IPS-11a (cell line): Measurements from ENCODE around the gene WNK2.

Experiments
- H3K4me3 ChIP-seq: one replicate; pipeline ENCODE4 v1.5.1; 2013; ENCODE audit warnings: low read depth, low read length, control low read depth

WNK2 gene

DNA sequence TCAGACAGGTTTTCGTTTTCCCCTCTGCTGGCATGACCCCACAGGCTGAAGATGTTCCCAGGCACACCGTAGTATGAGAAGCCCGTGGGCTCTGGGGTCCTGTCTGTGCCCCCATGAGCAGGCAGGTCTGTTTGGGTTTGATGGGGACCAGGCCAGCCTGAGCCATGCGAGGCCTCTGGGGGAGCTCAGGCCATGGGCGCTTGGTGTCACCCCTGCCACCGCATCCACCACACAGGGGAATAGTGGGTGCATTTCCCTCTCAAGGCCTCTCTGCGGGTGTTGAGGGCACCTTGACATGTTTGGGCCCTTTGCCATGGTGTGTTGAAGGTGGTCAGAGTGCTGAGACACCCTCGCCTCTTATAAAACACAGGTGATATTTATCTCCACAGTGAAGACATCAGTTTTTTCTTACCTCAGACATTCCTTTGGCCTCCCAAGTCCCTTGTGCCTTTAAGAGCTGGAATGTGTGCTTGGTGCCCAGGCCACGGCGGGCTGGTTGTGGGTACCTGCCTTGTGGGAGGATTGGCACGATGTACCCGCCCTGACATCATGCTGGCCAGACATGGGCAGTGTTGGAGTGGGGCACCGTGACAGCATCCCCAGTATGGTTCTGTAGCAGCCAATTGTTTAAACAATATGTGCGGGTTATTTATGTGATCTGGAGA lies 68.3 kb downstream of the WNK2 start:
- H3K4me3 ChIP-seq = no peak overlapping the region

DNA sequence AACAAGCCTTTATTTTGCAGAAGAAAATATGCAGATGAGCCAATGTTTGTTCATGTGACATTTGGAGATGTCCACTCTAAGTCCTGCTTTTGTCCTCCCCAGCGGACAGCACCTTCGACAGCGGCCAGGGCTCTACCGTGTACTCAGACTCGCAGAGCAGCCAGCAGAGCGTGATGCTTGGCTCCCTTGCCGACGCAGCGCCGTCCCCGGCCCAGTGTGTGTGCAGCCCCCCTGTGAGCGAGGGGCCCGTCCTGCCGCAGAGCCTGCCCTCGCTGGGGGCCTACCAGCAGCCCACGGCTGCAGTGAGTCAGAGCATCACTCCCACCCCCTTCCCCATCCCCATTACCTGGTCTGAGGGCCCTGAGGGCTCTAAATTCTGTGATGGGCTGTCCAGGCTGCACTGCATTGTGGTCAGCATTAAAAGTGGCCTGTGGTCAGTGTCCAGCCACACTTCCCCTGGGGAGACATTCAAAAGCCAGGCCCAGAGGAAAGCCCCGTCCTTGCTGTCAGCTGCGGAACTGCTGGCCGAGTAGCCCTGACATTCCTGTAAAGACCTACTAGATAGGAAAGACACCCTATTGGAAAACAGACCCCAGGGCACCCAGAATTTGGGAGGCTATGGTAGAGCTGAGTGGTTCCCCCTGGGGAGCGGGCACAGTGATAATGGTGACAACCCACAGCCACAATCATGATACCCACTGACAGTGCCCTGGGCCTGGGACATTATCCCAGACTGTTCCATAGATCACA lies 69.0 kb downstream of the WNK2 start:
- H3K4me3 ChIP-seq = no peak overlapping the region

DNA sequence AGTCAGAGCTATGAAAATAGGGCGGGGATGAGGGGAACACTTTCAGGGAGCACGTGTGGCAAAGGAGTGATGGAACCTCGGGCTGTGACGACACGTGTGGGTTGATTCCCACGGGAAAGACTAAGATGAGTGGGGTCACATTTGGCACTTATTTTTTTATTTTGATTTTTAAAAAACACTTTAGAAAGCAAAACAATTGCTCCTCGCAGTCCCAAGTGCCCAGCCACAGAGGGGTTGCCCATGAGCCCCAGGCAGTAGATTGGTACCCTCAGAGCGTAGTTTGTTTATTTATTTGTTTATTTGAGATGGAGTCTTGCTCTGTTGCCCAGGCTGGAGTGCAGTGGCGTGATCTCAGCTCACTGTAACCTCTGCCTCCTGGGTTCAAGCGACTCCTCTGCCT lies 69.7 kb downstream of the WNK2 start:
- H3K4me3 ChIP-seq = no peak overlapping the region

DNA sequence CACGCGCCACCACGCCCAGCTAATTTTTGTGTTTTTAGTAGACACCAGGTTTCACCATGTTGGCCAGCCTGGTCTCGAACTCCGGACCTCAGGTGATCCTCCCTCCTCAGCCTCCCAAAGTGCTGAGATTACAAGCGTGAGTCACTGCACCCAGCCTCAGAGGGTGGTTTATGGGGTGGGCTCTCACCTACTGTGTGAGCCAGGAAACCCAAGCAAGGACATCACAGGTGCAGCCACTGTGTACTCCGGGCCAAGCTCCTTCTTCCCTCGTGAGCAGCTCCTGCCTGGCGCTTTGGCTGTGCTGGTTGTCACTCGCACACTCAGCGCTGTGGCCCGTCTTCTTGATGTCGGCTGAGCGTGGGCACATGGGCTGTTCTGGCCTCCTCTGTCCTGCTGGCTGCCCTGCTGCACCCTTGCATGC lies 70.1 kb downstream of the WNK2 start:
- no peak overlapping the region for H3K4me3 ChIP-seq

- H3K4me3 ChIP-seq = no peak overlapping the region
These were observed 71.0 kb downstream of the WNK2 start for GRCh38 chr9:93254806-93255493.

DNA sequence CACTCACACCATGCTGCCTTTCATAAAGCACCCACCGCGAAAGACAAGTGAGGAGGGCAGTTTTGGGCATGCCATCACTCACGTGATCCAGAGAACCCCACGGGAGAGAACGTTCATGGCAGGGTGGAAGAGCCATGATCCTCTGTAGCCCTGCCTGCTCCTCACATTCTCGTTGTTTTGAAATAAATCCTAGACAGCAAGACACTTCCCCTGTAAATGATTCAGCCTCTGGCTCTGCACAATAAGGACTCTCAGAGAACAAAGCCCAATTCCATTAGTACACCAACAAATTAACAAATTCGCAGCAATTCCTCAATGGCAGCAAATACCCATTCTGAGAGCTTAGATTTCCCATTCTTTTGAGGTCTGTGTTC lies 71.5 kb downstream of the WNK2 start:
- H3K4me3 ChIP-seq = no peak overlapping the region

GRCh38 chr9:93255994-93256877 lies 72.3 kb downstream of the WNK2 start:
- no peak overlapping the region for H3K4me3 ChIP-seq

DNA sequence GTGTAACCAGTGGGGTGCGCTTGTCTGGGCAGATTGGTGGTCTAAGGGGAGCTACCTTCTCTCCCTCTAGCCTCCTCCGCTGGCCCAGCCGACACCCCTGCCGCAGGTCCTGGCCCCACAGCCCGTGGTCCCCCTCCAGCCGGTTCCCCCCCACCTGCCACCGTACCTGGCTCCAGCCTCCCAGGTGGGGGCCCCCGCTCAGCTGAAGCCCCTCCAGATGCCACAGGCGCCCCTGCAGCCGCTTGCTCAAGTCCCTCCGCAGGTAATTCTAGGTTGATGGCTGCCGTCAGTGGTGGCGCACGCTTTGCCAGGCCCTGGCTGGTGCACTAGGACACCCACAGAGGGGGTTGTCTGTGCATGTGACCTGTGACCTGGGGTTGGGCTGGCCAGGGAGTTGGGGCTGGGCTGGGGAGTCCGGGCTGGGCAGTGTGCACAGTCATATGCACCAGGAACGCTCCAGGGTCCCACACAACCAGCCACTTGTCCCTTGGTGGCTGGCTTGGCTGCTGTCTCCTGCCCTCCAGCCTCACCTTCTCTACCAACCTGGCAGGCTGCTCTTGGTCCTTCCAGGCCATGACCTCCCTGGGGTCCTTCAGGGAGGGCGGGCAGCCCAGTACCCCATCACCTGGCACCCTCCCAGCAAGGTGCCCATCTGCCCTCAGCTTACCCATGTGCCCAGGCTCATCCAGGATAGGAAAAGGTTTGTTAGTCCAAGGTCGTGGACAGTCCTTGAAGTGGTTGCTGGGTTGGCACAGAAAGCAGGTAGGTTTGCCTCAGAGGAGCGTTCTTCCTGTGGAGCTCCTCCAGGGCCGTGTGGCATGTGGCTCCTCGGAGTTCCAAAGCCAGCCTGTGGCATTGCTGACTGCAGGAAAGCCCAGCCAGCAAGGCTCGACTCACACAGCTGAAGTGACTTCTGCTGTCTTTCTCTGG lies 73.2 kb downstream of the WNK2 start:
- no peak overlapping the region for H3K4me3 ChIP-seq

- no peak overlapping the region for H3K4me3 ChIP-seq
These were observed 73.9 kb downstream of the WNK2 start for GRCh38 chr9:93257808-93258331.

- no peak overlapping the region for H3K4me3 ChIP-seq
These were observed 74.5 kb downstream of the WNK2 start for GRCh38 chr9:93258419-93258817.

DNA sequence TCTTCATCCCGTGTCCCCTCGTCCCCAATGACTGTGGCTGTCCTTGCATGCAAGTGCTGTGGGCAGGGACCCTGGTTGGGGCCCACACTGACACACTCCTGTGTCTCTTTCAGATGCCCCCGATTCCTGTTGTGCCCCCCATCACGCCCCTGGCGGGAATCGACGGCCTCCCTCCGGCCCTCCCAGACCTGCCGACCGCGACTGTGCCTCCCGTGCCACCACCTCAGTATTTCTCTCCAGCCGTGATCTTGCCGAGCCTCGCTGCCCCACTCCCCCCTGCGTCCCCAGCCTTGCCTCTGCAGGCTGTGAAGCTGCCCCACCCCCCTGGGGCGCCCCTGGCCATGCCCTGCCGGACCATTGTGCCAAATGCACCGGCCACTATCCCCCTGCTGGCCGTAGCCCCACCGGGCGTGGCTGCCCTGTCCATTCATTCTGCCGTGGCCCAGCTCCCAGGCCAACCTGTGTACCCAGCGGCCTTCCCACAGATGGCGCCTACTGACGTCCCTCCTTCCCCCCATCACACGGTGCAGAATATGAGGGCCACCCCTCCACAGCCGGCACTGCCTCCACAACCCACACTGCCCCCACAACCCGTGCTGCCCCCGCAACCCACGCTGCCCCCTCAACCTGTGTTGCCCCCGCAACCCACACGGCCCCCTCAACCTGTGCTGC lies 75.0 kb downstream of the WNK2 start:
- no peak overlapping the region for H3K4me3 ChIP-seq

- no peak overlapping the region for H3K4me3 ChIP-seq
These were observed 75.7 kb downstream of the WNK2 start for GRCh38 chr9:93259490-93260262.

DNA sequence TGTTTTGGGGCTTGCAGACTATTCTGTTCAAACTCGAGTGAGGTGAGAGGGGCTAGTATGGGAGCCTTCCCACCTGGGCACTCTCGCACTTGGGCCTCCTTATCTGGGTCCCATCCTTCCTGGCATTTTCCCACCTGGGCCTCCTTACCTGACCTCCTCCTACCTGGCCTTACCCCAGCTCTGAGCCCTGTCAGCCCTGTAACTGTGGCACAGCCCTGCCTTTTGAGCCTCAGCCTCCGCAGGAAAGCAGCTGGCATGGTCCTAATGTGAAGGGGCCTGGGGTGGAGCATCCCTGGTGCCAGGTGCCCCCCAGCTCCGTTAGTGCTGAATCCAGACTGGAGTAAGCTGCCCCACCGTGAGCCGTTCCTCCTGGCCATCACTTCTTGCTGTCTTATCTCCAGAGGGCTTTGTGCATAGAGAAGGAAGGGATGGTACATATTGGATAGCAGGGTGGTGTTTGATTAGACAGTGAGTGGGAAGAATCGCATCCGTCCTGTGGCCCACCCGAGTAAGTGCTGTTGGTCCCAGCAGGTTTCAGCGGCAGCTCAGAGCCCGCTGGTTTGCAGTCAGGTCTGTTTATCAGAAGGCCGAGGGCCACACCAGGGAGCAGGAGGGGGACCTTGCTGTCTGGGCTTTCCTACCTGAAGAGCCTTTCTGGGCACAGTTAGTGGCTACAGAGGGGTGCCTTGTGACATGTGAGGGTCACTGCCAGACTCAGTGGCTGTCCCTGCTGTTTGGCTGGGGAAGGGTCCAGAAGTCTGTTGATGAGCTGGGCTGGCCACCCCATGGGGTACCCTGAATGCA lies 76.5 kb downstream of the WNK2 start:
- H3K4me3 ChIP-seq = no peak overlapping the region

GRCh38 chr9:93261281-93261680 lies 77.3 kb downstream of the WNK2 start:
- no peak overlapping the region for H3K4me3 ChIP-seq

DNA sequence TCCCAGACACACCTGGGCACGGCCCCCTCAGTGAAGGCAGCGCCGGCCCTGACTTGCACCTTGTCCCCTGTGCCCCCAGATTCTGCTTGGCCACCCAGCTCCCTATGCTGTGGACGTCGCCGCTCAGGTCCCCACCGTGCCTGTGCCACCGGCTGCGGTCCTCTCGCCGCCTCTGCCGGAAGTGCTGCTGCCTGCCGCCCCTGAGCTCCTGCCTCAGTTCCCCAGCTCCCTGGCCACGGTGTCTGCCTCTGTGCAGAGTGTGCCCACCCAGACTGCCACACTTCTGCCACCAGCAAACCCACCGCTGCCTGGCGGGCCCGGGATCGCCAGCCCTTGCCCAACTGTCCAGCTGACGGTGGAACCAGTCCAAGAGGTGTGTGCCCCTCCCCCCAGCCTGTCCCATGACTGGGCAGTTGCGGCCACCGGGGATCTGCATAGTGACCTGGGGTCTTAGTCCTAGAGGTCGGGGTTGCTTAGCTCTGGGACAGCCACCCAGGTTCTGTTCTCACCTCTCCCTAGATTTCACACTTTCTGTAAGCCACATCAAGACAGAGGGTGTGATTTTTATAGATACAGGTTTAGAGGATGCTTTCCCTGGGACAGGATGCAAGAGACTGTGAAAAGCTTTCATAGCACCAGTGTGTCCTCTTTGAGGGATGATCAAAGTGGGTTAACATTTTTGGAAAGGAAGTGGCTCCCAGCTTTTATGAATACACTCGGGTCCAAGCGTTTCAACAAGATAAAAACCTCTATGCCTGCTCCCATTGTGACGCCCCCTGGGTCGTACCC lies 78.0 kb downstream of the WNK2 start:
- no peak overlapping the region for H3K4me3 ChIP-seq

DNA sequence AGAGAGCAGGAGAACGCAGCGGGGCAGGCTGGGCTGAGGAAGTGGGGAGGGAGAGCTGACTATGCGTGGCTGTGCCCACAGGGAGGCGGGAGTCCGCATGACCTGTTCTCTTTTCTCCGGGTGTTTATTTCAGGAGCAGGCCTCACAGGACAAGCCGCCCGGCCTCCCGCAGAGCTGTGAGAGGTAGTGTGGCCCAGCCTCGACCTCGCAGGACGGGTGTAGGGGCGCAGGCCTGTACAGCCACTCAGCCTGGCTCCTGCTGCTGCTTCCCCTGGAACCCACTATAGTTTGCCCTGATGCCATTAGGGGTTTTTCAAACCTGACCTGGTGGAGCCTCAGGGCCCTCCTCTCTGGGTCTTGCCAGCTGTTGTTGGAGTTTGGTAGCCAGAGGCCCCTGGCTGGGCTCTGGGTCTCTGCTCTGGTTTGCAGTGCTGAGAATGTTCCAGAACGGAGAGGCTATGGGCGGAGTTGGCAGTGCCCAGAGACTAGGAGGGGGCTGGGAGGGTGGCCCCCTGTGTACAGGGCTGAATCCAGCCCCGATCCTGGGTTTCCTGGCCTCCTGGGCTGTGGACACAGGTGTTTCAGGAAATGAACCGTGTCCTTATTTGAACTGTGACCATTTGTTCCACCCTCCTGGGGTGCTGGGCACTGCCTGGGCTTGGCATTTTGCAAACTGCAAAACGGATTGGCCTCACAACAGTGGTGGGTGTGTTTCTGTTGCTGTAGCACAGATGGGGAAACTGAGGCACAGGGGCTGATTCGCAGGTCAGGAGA lies 78.8 kb downstream of the WNK2 start:
- no peak overlapping the region for H3K4me3 ChIP-seq
